ENCODE data around the gene DDIT4. TPM values are rescaled to one million over a fixed set of nuclear protein-coding genes. Genes with fewer than 3 reads are reported as not detected.

Gene DDIT4
- total and polyA plus RNA-seq, 2 of the 8 experiments (the other 6 are each of a cell fraction or from before 2014, with no cell fraction given), result 47.4 to 108 TPM

- H4K20me1 ChIP-seq (replicated peaks in 1 of 2; ENCODE audit: control insufficient read depth in 1 of 2, insufficient read depth in 2 of 2, low read length in 2 of 2), result no peaks in the 10 kb centered on the region
- DNase-seq (ENCODE audit: low read depth in 1 of 2, low spot score in 2 of 2), result no peak
- H2AFZ ChIP-seq (ENCODE audit: low read length), result peak overlapping the region; percentile 73; the same call in 1 of the 2 replicates
- H3K23ac ChIP-seq (ENCODE audit: insufficient read length), result no peak overlapping the region
- H2BK120ac ChIP-seq (replicated peaks; ENCODE audit: low read depth, low read length), result peak overlapping the region; percentile 7
- no peaks in the 10 kb centered on the region; a peak in 1 of 4 replicates for H3K9me3 ChIP-seq (ENCODE audit: insufficient read depth in 2 of 2, low read depth in 1 of 2, low read length in 1 of 2)
- H3K4me1 ChIP-seq (replicated peaks in 1 of 4; ENCODE audit: control insufficient read depth in 3 of 4, insufficient read depth in 4 of 4, low read length in 3 of 4), result peaks cover 16 to 34% (median 26%) of the 10 kb centered on the region in 4 experiments
- H2BK20ac ChIP-seq (ENCODE audit: low read length), result peak overlapping the region; percentile 94; the same call in 1 of the 2 replicates
- peak overlapping the region; percentile 16 for H4K91ac ChIP-seq (replicated peaks; ENCODE audit: insufficient read length, low read length)
- H2BK15ac ChIP-seq (ENCODE audit: low read length), result no peak overlapping the region
- no peak overlapping the region for H3K9ac ChIP-seq (replicated peaks in 1 of 4; ENCODE audit: extremely low read depth in 1 of 4, low read depth in 3 of 4, low read length in 3 of 4)
- no peak overlapping the region for H3K14ac ChIP-seq (ENCODE audit: insufficient read length)
- 82% methylated on average over 7 of the region's 13 CpGs; no CpG with 5 or more reads in 1 of the 2 experiments for WGBS, 2 experiments (ENCODE audit: extremely low coverage in 1 of 2, insufficient coverage in 1 of 2, insufficient read length in 1 of 2, insufficient replicate concordance in 2 of 2, low coverage in 1 of 2, low lambda C conversion rate in 2 of 2, missing lambda C conversion rate in 1 of 2)
- no peak for TF ChIP-seq MAFK (IDR thresholded peaks at IDR 0.05; ENCODE audit: low read depth, low read length)
- no peak for TF ChIP-seq CHD2 (IDR thresholded peaks at IDR 0.05; ENCODE audit: low read length)
- no peak for TF ChIP-seq JUND (IDR thresholded peaks at IDR 0.05; ENCODE audit: low read length)
- no peak for TF ChIP-seq EZH2 (IDR thresholded peaks at IDR 0.05; ENCODE audit: low read depth, low read length, severe bottlenecking)
- no peak for TF ChIP-seq RFX5 (IDR thresholded peaks at IDR 0.05; ENCODE audit: borderline replicate concordance, low read depth, low read length)
- no peak for FAIRE-seq
- H2AK5ac ChIP-seq (ENCODE audit: low read depth, low read length), result peak overlapping the region; percentile 88; the same call in 1 of the 2 replicates
- H2BK12ac ChIP-seq (ENCODE audit: low read depth, low read length), result peak overlapping the region; percentile 100
- no peak overlapping the region for H3K4ac ChIP-seq (replicated peaks; ENCODE audit: insufficient read length, low read depth, low read length)
- POLR2A ChIA-PET (ENCODE audit: partially characterized antibody), result interaction anchor here (0.6 to 39.2 kb wide), 29 partner anchors 8 to 844 kb away, joined by 3 to 895 read pairs (median 6); partner anchors contain the start of genes ANAPC16, ASCC1, CHST3 and DDIT4
- CTCF ChIA-PET (ENCODE audit: partially characterized antibody), result interaction anchor here (0.6 to 4.2 kb wide), 22 partner anchors 10 to 1708 kb away, joined by 3 to 33 read pairs (median 4); no protein-coding TSS in a partner anchor
- no peaks in the 10 kb centered on the region; the same call in 1 of the 2 replicates for H3K23me2 ChIP-seq (ENCODE audit: low read depth, low read length)
- peak overlapping the region; percentile 97 for H3K18ac ChIP-seq (ENCODE audit: extremely low read depth, low read length)
- H3K36me3 ChIP-seq (ENCODE audit: control insufficient read depth in 2 of 4, insufficient read depth in 4 of 4, low read length in 3 of 4), result no peaks in the 10 kb centered on the region
- H3K4me3 ChIP-seq (ENCODE audit: extremely low read depth in 1 of 4, insufficient read depth in 2 of 4, low read depth in 3 of 4, low read length in 4 of 4), result no peak overlapping the region; a peak in 1 of 8 replicates
- no peaks in the 10 kb centered on the region for H3K79me1 ChIP-seq (ENCODE audit: low read depth, low read length)
- peak overlapping the region; percentile 55; the same call in 1 of the 2 replicates for H3K27ac ChIP-seq (ENCODE audit: low read depth, low read length)
- H3K27me3 ChIP-seq (replicated peaks in 1 of 4; ENCODE audit: control insufficient read depth in 3 of 4, extremely low read depth in 1 of 4, insufficient read depth in 3 of 4, low read length in 3 of 4), result no peaks in the 10 kb centered on the region
- no peak overlapping the region for H4K8ac ChIP-seq (ENCODE audit: extremely low read depth, insufficient read depth, low read length)
- H3K4me2 ChIP-seq (ENCODE audit: insufficient read depth in 1 of 2, low read depth in 2 of 2, low read length in 2 of 2), result peak overlapping the region; percentile 15 to 47; a peak in 2 of 4 replicates
- H2BK5ac ChIP-seq (ENCODE audit: low read depth, low read length), result peak overlapping the region; percentile 97
- H3K79me2 ChIP-seq (ENCODE audit: control insufficient read depth in 1 of 2, insufficient read depth in 2 of 2, low read length in 2 of 2), result no peaks in the 10 kb centered on the region
- peak overlapping the region; percentile 4 for H4K5ac ChIP-seq (ENCODE audit: insufficient read length, low read depth, low read length)
- no peak overlapping the region for H3K56ac ChIP-seq (replicated peaks; ENCODE audit: insufficient read length, low read depth, low read length)
Measured at GRCh38 chr10:72321248-72322029, 47.7 kb downstream of the DDIT4 start.

Measured in H1 (cell line).